ENCODE data around the gene GPR153.

- TF ChIP-seq ELF1 (IDR thresholded peaks at IDR 0.05) (no peak), SIN3A (IDR thresholded peaks at IDR 0.05; ENCODE audit: borderline replicate concordance, low read depth, low read length) (no peak)
Measured at GRCh38 chr1:6212193-6212959, 48.5 kb downstream of the GPR153 start.

Data from SK-N-SH (cell line).